Measurements from ENCODE around the gene SPATA17.
A peak's percentile ranks its signal among the peaks of the same experiment; 100 is the strongest.

- TF ChIP-seq CTCF (IDR thresholded peaks at IDR 0.05), result peak; percentile 36; the same call in 1 of the 2 replicates
- no peak for TF ChIP-seq MEF2A (IDR thresholded peaks at IDR 0.05; ENCODE audit: borderline replicate concordance, low read depth)
- TF ChIP-seq NRF1 (IDR thresholded peaks at IDR 0.05; ENCODE audit: low read depth, low read length), result no peak
- TF ChIP-seq MXI1 (IDR thresholded peaks at IDR 0.05; ENCODE audit: low read depth, low read length), result no peak
- no peak for TF ChIP-seq POLR2AphosphoS5 (IDR thresholded peaks at IDR 0.05; ENCODE audit: low read depth, low read length)
- TF ChIP-seq TAF1 (IDR thresholded peaks at IDR 0.05; ENCODE audit: borderline replicate concordance, low read depth, low read length), result no peak
- no peak for TF ChIP-seq ZBTB33 (IDR thresholded peaks at IDR 0.05; ENCODE audit: borderline replicate concordance, low read depth)
- no peak for TF ChIP-seq RFX5 (IDR thresholded peaks at IDR 0.05; ENCODE audit: low read length)
- no peak for TF ChIP-seq TEAD4 (IDR thresholded peaks at IDR 0.05; ENCODE audit: borderline replicate concordance, insufficient read depth)
- no peak for TF ChIP-seq YY1 (IDR thresholded peaks at IDR 0.05; ENCODE audit: low read depth)
Measured at GRCh38 chr1:217889401-217889800, 258.3 kb downstream of the SPATA17 start.
